HEK293 (cell line): ENCODE measurements around the gene GUCY1A2.

ENCODE experiments used
- ATF2 ChIP-seq: fragments of 450-650 bp; formaldehyde crosslinking; IDR thresholded peaks from 2 replicates; pipeline ENCODE4 v1.5.1; 2016; ENCODE audit warnings: missing biosample characterization, missing genetic modification characterization, low read depth
- FEZF1 ChIP-seq: fragments of 450-650 bp; formaldehyde crosslinking; IDR thresholded peaks from 2 replicates; pipeline ENCODE4 v1.5.1; 2016; ENCODE audit warnings: missing biosample characterization, missing genetic modification characterization
- GLI4 ChIP-seq: fragments of 450-650 bp; formaldehyde crosslinking; IDR thresholded peaks from 2 replicates; pipeline ENCODE4 v1.5.1; 2016; ENCODE audit warnings: missing biosample characterization, missing genetic modification characterization
- KLF10 ChIP-seq: fragments of 450-650 bp; IDR thresholded peaks from 2 replicates; pipeline ENCODE4 v1.5.1; 2018; ENCODE audit warnings: missing biosample characterization, mild to moderate bottlenecking, missing genetic modification characterization
- PRDM10 ChIP-seq: fragments of 450-650 bp; formaldehyde crosslinking; IDR thresholded peaks from 2 replicates; pipeline ENCODE4 v1.5.1; 2016; ENCODE audit warnings: missing biosample characterization, missing genetic modification characterization
- PRDM4 ChIP-seq: fragments of 450-650 bp; formaldehyde crosslinking; IDR thresholded peaks from 2 replicates; pipeline ENCODE4 v1.5.1; 2017; ENCODE audit warnings: missing biosample characterization, missing genetic modification characterization
- PRDM6 ChIP-seq: fragments of 450-650 bp; formaldehyde crosslinking; IDR thresholded peaks from 2 replicates; pipeline ENCODE4 v1.5.1; 2017; ENCODE audit warnings: missing biosample characterization, missing genetic modification characterization
- REST ChIP-seq: fragments of 450-650 bp; formaldehyde crosslinking; IDR thresholded peaks from 2 replicates; pipeline ENCODE4 v1.5.1; 2016; ENCODE audit warnings: missing biosample characterization, missing genetic modification characterization
- SETDB1 ChIP-seq: IDR thresholded peaks from one replicate; pipeline ENCODE4 v1.6.1; 2017; ENCODE audit warnings: mild to moderate bottlenecking, low read length, moderate library complexity, mixed read lengths; ENCODE audit not compliant: insufficient read length
- ZBTB6 ChIP-seq: fragments of 450-650 bp; formaldehyde crosslinking; IDR thresholded peaks from 2 replicates; pipeline ENCODE4 v1.5.1; 2017; ENCODE audit warnings: missing biosample characterization, missing genetic modification characterization
- ZNF114 ChIP-seq: fragments of 450-650 bp; formaldehyde crosslinking; IDR thresholded peaks from 2 replicates; pipeline ENCODE4 v1.5.0; 2017; ENCODE audit warnings: missing biosample characterization, missing genetic modification characterization
- ZNF155 ChIP-seq: fragments of 450-650 bp; formaldehyde crosslinking; IDR thresholded peaks from 2 replicates; pipeline ENCODE4 v1.5.1; 2016; ENCODE audit warnings: missing biosample characterization, missing genetic modification characterization
- ZNF248 ChIP-seq: fragments of 450-650 bp; formaldehyde crosslinking; IDR thresholded peaks from 2 replicates; pipeline ENCODE4 v1.5.1; 2017; ENCODE audit warnings: missing biosample characterization, missing genetic modification characterization
- ZNF302 ChIP-seq: fragments of 450-650 bp; formaldehyde crosslinking; IDR thresholded peaks from 2 replicates; pipeline ENCODE4 v1.5.1; 2016; ENCODE audit warnings: missing biosample characterization, missing genetic modification characterization, low read depth
- ZNF341 ChIP-seq: fragments of 450-650 bp; formaldehyde crosslinking; IDR thresholded peaks from 2 replicates; pipeline ENCODE4; 2016; ENCODE audit warnings: low read depth, missing biosample characterization, missing genetic modification characterization
- ZNF416 ChIP-seq: fragments of 450-650 bp; formaldehyde crosslinking; IDR thresholded peaks from 2 replicates; pipeline ENCODE4 v1.5.1; 2016; ENCODE audit warnings: missing biosample characterization, missing genetic modification characterization
- ZNF473 ChIP-seq: fragments of 450-650 bp; formaldehyde crosslinking; IDR thresholded peaks from 2 replicates; pipeline ENCODE4 v1.5.1; 2017; ENCODE audit warnings: missing biosample characterization, missing genetic modification characterization
- ZNF513 ChIP-seq: fragments of 450-650 bp; IDR thresholded peaks from 2 replicates; pipeline ENCODE4 v1.5.1; 2018; ENCODE audit warnings: missing biosample characterization, missing genetic modification characterization
- ZNF549 ChIP-seq: fragments of 450-650 bp; IDR thresholded peaks from 2 replicates; pipeline ENCODE4 v1.5.1; 2018; ENCODE audit warnings: missing biosample characterization, missing genetic modification characterization, mild to moderate bottlenecking, inconsistent platforms, moderate library complexity
- ZNF670 ChIP-seq: fragments of 450-650 bp; formaldehyde crosslinking; IDR thresholded peaks from 2 replicates; pipeline ENCODE4 v1.5.1; 2016; ENCODE audit warnings: missing biosample characterization, missing genetic modification characterization, low read depth
- ZSCAN4 ChIP-seq: fragments of 450-650 bp; formaldehyde crosslinking; IDR thresholded peaks from 2 replicates; pipeline ENCODE4 v1.5.1; 2017; ENCODE audit warnings: missing biosample characterization, missing genetic modification characterization

The GUCY1A2 gene

GRCh38 chr11:106988151-106989077 lies 29.9 kb downstream of the GUCY1A2 start (continued):
- no peak for TF ChIP-seq ZNF155 (tag by site-specific recombination)
- TF ChIP-seq GLI4: no peak
- no peak for TF ChIP-seq ZNF416 (tag by site-specific recombination)
- TF ChIP-seq ZNF513 (tag by site-specific recombination): no peak
- TF ChIP-seq ZNF114: no peak
- TF ChIP-seq REST: no peak
- TF ChIP-seq PRDM6 (tag by site-specific recombination): peak; percentile 93
- TF ChIP-seq KLF10 (tag by site-specific recombination): peak; percentile 35; the same call in 1 of the 2 replicates
- TF ChIP-seq ZNF341 (tag by site-specific recombination): no peak
- no peak for TF ChIP-seq SETDB1
- TF ChIP-seq ATF2 (tag by site-specific recombination): peak; percentile 62; the same call in 1 of the 2 replicates
- no peak for TF ChIP-seq ZNF473 (tag by site-specific recombination)
- TF ChIP-seq PRDM10 (tag by site-specific recombination): 0 out of 2 replicates have a peak, but pooled peaks have one; percentile 34
- TF ChIP-seq ZSCAN4 (tag by site-specific recombination): no peak
- peak; percentile 37; the same call in 1 of the 2 replicates for TF ChIP-seq PRDM4 (tag by site-specific recombination)
- TF ChIP-seq ZNF302 (tag by site-specific recombination): no peak
- TF ChIP-seq ZNF670: no peak
- TF ChIP-seq ZBTB6 (tag by site-specific recombination): no peak
- peak; percentile 85 for TF ChIP-seq FEZF1 (tag by site-specific recombination)
- no peak for TF ChIP-seq ZNF248 (tag by site-specific recombination)
- TF ChIP-seq ZNF549: no peak
